Stomach (tissue), 9 donors: ENCODE results near the gene RERE. TPM values are rescaled to one million over a fixed set of nuclear protein-coding genes. Genes with fewer than 3 reads are reported as not detected.

ENCODE experiments used
- DNase-seq, 2 donors: peaks; one replicate each; pipeline versions ENCODE4 v3.0.0 to v3.0.0-alpha.2; 2013 to 2019
- H3K27ac ChIP-seq, 5 donors: fragments of 200-600 bp in 4 of 5; sonication (generic) in 4 of 5; one replicate each; pipeline ENCODE4 v1.5.1; 2013 to 2019; ENCODE audit warnings: mild to moderate bottlenecking in 1 of 5, moderate library complexity in 1 of 5
- H3K27me3 ChIP-seq, 3 donors: fragments of 200-600 bp; sonication (generic); one replicate each; pipeline ENCODE4 v1.5.1; 2017 to 2019; ENCODE audit warnings: mixed run types in 1 of 3
- H3K36me3 ChIP-seq, 4 donors: fragments of 200-600 bp; sonication (generic); 1 replicate in 3 of 4; 2 replicates in 1 of 4; pipeline ENCODE4 v1.5.1; 2016 to 2019
- H3K4me1 ChIP-seq, 4 donors: fragments of 200-600 bp; sonication (generic); one replicate each; pipeline ENCODE4 v1.5.1; 2016 to 2019
- H3K4me3 ChIP-seq, 4 donors: fragments of 200-600 bp; sonication (generic) in 3 of 4; one replicate each; pipeline ENCODE4 v1.5.1; 2016 to 2019; ENCODE audit warnings: mild to moderate bottlenecking in 1 of 4
- H3K9me3 ChIP-seq, 4 donors: fragments of 200-600 bp; sonication (generic); one replicate each; pipeline ENCODE4 v1.5.1; 2016 to 2019
- CTCF ChIP-seq, 7 experiments: fragments of 450-650 bp in 4 of 7; fragments of 200-600 bp in 3 of 7; sonication (generic) in 3 of 7; IDR thresholded peaks; one replicate each; pipeline ENCODE4 v1.5.1; 2016 to 2019; ENCODE audit warnings: antibody characterized with exemption in 7 of 7, control low read depth in 2 of 7, mild to moderate bottlenecking in 1 of 7
- EP300 ChIP-seq: sonication (generic); formaldehyde crosslinking; IDR thresholded peaks from one replicate; pipeline ENCODE4 v1.6.1; 2017; ENCODE audit warnings: antibody characterized with exemption
- POLR2A ChIP-seq, 4 donors: fragments of 450-650 bp; IDR thresholded peaks; one replicate each; pipeline ENCODE4 v1.6.1; 2016; ENCODE audit warnings: antibody characterized with exemption in 4 of 4, control low read depth in 2 of 4, mild to moderate bottlenecking in 1 of 4, moderate library complexity in 1 of 4
- POLR2AphosphoS5 ChIP-seq, 3 donors: sonication (generic); formaldehyde crosslinking; IDR thresholded peaks; one replicate each; pipeline ENCODE4 v1.6.1; 2016; ENCODE audit warnings: antibody characterized with exemption in 3 of 3
- WGBS, 5 donors: extraction: QIAGEN DNeasy Blood & Tissue Kit in 3 of 5; methylation state at CpG; one replicate each; pipeline versions ENCODE4 v1.1.5 to v1.1.7; 2013 to 2018; 5-methylcytosine and 5-hydroxymethylcytosine counted together
- intact Hi-C: fragments of 100-400 bp; cut with DNase I; formaldehyde crosslinking; loops from one replicate; pipeline ENCODE4 v1.15.1; 2023; ENCODE audit warnings: low total_unique reads
- polyA plus RNA-seq, 3 donors: library from polyadenylated mRNA; stranded (reverse); fragments of 200-250 nt; gene quantifications; one replicate each; pipeline ENCODE4 v1.2.3, GENCODE V29; 2013
- total RNA-seq, 5 donors: library from RNA; depleted of rRNA; stranded (reverse); fragments of >200 nt; gene quantifications; one replicate each; pipeline versions ENCODE4 v1.1.0 to v1.2.3, GENCODE V29; 2014 to 2016
- donor health status: healthy with polysubstance abuse.
- donor health status: Bipolar disorder and iron deficiency.
- donor health status: healthy.

RERE gene
- total and polyA plus RNA-seq, 8 donors = 15.6 to 198 (median 79.3) TPM

- Histone ChIP-seq H3K27me3 (no peaks in the 10 kb centered on the region), H3K4me3 (no peak overlapping the region), H3K9me3 (no peaks in the 10 kb centered on the region), H3K4me1 (peaks cover 7 to 16% (median 10%) of the 10 kb centered on the region in 4 donors), H3K36me3 (peaks cover 0 to 22% (median 5%) of the 10 kb centered on the region in 4 donors), H3K27ac (peak overlapping the region in 1 of 5 donors; percentile 5)
- intact Hi-C loops = no loop called here
- 26 to 53% (median 36%) methylated on average over 8 of the region's 8 CpGs for WGBS, 5 donors
- peak in 1 of 2 donors; percentile 58 for DNase-seq
- no peak for TF ChIP-seq CTCF (IDR thresholded peaks at IDR 0.05)
- TF ChIP-seq POLR2A (IDR thresholded peaks at IDR 0.05) = no peak
- peak in 1 of 3 donors; percentile 22 for TF ChIP-seq POLR2AphosphoS5 (IDR thresholded peaks at IDR 0.05)
- TF ChIP-seq EP300 = no peak
Observed at GRCh38 chr1:8541961-8542521, 275.4 kb downstream of the RERE start.

- no peaks in the 10 kb centered on the region for H3K9me3 ChIP-seq
- TF ChIP-seq POLR2AphosphoS5 (IDR thresholded peaks at IDR 0.05) = no peak
- TF ChIP-seq EP300 = no peak
- no peak for TF ChIP-seq CTCF (IDR thresholded peaks at IDR 0.05)
- TF ChIP-seq POLR2A (IDR thresholded peaks at IDR 0.05) = no peak
- peaks cover 0 to 22% (median 5%) of the 10 kb centered on the region in 4 donors for H3K36me3 ChIP-seq
- H3K27me3 ChIP-seq = no peaks in the 10 kb centered on the region
- H3K27ac ChIP-seq = peak overlapping the region in 2 of 5 donors; percentile 36 to 39
- no peak for DNase-seq
- peaks cover 7 to 25% (median 12%) of the 10 kb centered on the region in 4 donors for H3K4me1 ChIP-seq
- WGBS, 5 donors = 61 to 87% (median 80%) methylated on average over 1 of the region's 1 CpG
- intact Hi-C loops = no loop called here
- no peak overlapping the region for H3K4me3 ChIP-seq
Observed at GRCh38 chr1:8540971-8541370, 276.5 kb downstream of the RERE start.

- 55 to 81% (median 66%) methylated on average over 3 of the region's 3 CpGs for WGBS, 5 donors
- TF ChIP-seq POLR2AphosphoS5 (IDR thresholded peaks at IDR 0.05) = no peak
Observed at GRCh38 chr1:8540261-8540941, 277.0 kb downstream of the RERE start.

GRCh38 chr1:8539683-8540082, 277.8 kb downstream of the RERE start:
- 85 to 92% (median 90%) methylated on average over 4 of the region's 4 CpGs for WGBS, 5 donors

More at GRCh38 chr1:8540261-8540941, 277.0 kb downstream of the RERE start:
- Histone ChIP-seq H3K4me3 (no peak overlapping the region), H3K4me1 (peaks cover 7 to 25% (median 13%) of the 10 kb centered on the region in 4 donors), H3K36me3 (peaks cover 0 to 21% (median 5%) of the 10 kb centered on the region in 4 donors), H3K9me3 (no peaks in the 10 kb centered on the region), H3K27me3 (no peaks in the 10 kb centered on the region), H3K27ac (peak overlapping the region in 3 of 5 donors; percentile 36 to 55 (median 41))
- intact Hi-C loops = no loop called here
- DNase-seq = no peak

More at GRCh38 chr1:8539683-8540082, 277.8 kb downstream of the RERE start:
- H3K4me1 ChIP-seq = peaks cover 7 to 30% (median 16%) of the 10 kb centered on the region in 4 donors
- H3K9me3 ChIP-seq = no peaks in the 10 kb centered on the region
- DNase-seq = no peak
- H3K27me3 ChIP-seq = no peaks in the 10 kb centered on the region
- H3K4me3 ChIP-seq = no peak overlapping the region
- H3K27ac ChIP-seq = peak overlapping the region in 1 of 5 donors; percentile 7
- intact Hi-C loops = no loop called here
- H3K36me3 ChIP-seq = peaks cover 0 to 14% (median 2%) of the 10 kb centered on the region in 4 donors
- TF ChIP-seq EP300 (no peak), POLR2AphosphoS5 (IDR thresholded peaks at IDR 0.05) (no peak), CTCF (IDR thresholded peaks at IDR 0.05) (no peak), POLR2A (IDR thresholded peaks at IDR 0.05) (no peak)
